ENCODE data around the gene BMP10.

Gene BMP10

DNA sequence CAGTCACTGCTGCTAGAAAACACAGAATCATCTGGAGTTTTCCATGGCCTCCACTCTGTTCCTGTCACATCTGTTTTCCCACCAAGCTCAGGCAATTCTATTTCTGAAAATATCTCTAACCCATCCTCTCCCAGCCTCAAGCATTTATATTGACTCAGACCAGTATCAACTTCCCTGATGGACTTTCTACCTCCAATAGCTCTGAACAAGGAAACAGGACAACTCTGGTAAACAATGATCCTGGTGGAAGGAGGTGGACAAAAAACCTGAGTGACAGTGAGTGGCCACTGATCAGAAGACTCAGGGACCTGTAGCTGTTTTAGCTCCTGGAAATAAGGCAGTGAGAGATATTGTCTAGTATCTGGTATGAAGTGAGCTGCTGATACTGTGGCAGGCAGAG is 23.4 kb downstream of the BMP10 start:
- no peak for DNase-seq

DNA sequence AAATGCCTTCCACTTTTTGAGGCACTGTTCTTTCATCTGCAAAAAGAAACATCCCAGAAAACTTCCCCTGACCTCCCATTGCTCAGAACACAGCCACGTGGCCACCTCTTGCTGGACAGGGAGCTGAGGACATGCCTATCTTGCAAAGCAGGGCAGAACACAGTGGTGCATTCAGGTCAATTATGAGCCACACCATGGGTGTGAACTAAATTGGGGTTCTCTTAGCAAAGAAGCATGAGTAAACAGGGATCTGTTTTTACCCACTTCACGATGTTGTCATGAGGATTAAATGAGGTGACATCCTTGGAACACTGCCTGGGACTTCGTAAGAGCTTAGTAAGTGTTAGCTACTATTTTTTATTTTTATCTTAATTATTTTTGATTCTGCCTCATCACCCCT is 25.1 kb downstream of the BMP10 start:
- no peak for DNase-seq

DNA sequence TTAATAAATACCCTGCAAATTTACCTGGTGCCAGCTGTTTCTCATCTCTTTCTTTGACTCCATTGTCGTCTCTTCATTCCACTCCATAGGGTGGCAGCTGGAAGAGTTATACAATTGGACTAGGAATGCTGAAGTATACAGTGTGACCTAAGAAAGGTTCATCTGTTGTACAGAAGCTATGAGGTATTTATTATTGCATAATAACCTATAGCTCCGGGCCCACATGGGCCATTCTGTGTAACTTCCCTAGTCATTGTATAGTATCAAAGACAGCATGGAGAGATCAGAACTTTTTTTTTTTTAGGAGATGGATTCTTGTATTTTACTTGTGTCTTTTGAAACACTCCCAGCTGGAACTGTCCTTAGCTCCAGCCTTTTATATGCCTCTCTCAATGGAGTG is 26.2 kb downstream of the BMP10 start:
- DNase-seq: no peak

DNA sequence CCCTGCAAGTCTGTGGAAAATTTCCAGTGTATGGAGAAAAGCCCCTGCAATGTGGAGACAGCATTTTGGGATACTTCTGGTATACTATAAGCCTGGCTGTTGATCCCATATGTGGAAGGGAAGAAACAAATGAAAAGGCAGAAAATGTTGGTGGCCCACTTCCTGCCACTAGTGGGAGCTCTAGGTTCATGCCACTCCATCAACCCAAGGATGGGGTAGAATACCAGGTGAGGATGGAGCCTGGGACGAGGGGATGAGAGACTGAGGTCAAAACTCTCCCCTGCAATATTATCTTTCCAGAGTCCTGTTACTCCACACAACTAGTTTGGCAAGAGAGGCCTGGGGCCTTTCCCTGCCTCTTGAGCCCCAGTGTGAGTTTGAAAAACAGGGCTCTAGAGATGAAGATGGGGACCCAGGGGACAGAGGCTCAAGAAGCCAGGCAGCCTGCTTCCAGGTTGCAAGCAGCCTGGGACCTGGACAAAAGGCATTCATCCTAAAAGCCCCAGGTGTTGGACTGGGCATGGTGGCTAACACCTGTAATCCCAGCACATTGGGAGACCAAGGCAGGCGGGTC is 31.9 kb downstream of the BMP10 start:
- peak; percentile 9 for DNase-seq

DNA sequence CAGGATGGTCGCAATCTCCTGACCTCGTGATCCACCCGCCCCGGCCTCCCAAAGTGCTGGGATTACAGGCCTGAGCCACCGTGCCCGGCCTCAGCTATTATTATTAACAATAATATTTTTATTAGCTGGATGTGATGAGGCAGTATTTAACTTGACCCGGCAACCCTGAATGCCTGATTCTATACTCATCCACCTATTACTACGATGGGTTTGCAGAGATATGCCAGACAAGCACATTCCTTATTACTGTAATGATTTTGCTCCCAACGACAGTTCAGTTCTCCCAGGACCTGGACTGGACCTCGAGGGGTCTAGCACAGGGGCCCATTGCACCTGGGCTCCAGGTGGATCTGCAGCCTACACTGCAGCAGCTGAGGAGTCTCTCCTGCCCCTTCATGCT is 32.6 kb downstream of the BMP10 start:
- no peak for DNase-seq

DNA sequence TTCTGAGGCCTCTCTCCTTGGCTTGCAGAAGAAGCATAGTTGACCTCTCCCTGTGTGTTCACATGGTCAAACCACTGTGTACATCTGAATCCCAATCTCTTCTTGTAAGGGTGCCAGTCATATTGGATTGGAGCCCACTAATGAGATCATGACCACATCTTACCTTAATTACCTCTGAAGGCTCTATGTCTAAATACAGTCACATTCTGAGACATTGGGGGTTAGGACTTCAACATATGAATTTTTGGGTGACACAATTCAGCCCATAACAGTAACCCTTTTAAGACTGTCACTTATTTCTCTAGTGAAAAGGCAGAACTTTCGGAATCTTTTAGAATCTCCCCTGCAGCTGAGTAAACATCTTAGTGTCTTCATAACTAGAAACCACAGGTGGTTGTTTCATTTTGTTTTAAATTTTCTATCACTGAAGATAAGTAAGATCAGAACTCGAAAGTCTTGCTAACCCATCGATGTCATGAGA is 33.3 kb downstream of the BMP10 start:
- no peak for DNase-seq

DNA sequence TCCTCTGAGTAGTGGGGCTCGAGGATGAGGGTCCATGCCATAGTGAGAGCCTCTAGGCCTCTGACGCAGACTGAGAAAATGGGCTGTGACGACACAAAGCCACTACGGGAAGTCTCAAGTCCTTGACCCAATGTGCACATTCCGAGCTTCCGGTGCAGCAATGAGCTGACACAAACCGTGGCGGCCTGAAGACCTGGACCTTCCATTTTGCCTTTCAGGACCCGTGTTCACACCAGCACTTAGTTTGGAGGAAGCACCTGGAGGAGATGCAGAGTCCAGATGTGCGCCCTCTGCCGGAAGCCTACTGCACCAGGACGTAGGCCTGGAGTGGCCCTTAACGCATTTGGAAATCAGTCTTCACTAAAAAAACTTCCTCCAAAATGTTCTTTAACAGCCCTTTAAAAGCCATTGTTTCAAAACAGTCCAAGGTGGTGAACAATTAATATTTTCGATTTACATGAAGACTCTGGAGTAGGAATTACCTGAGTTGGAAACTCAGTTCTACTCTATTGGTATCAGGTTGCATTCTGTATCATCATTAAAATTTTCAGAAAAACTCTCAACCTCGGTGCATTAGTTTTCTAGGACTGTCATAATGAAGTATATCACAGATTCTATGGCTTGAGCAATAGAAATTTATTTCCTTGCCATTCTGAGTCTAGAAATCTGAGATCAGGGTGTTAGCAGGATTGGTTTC is 33.9 kb downstream of the BMP10 start:
- peak; percentile 55 for DNase-seq

DNA sequence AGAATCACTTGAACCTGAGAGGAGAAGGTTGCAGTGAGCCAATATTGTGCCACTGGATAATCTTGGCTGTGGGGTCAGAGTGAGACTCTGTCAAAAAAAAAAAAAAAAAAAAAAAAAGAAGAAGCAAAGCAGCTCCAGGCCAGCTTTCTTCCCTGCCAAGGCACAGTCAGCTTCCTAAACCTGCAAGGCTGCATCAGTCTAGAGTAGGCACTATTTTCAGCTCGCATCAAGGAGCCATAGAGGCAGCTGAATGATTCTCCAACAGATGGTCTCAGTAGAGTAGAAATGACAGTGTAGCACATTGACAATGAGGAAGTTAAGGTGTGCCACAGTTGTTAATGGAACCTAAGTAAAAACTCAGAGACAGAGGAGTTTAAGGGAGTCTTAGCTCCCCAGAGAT is 35.6 kb downstream of the BMP10 start:
- no peak for DNase-seq

DNA sequence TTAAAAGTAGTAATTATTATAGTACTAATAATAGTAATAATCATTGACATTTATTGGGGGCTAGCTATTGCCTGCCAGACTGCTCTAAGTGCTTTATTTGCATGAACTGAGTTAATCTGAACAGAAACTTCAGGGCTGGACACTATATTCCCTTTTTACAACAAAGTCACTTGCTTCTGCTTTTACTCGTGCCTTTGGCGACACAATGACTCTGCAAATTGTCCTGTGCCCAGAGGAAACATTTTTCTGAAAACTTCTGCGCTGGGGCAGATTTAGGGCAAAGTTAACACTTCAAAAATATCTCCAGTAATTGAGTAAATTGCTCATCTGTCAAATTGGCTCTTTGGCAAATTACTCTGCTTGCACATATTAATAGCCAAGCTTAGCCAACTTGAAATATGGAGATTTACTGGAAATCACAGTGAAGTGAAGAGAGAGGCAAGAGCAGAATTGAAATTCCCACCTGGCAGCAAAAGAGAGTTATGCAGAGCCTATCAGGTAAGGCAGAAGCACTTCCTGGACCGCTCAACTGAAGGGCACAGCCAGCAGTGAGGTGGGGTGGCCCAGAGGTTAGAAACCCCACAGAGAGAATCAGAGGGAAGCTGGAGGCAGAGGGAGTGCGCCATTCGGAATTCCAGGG is 36.3 kb downstream of the BMP10 start:
- DNase-seq: no peak

DNA sequence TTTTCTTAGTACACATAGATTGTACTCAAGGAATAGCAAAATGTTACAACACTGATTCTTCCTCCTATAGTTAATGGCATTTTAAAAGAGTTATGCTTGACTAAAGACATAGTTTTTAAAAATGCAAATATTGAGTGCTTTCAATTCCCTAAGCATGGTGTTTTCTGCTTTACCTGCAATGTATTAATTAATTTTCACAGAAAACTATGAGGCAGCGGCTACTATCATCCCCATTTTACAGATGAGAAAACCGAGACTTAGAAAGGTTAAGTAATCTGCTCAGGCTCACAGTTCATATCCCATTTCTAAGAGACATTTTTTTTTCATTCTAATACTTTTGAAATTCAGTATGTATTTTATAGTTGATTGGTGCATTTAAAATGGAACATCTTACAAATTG is 38.0 kb downstream of the BMP10 start:
- DNase-seq: no peak

DNA sequence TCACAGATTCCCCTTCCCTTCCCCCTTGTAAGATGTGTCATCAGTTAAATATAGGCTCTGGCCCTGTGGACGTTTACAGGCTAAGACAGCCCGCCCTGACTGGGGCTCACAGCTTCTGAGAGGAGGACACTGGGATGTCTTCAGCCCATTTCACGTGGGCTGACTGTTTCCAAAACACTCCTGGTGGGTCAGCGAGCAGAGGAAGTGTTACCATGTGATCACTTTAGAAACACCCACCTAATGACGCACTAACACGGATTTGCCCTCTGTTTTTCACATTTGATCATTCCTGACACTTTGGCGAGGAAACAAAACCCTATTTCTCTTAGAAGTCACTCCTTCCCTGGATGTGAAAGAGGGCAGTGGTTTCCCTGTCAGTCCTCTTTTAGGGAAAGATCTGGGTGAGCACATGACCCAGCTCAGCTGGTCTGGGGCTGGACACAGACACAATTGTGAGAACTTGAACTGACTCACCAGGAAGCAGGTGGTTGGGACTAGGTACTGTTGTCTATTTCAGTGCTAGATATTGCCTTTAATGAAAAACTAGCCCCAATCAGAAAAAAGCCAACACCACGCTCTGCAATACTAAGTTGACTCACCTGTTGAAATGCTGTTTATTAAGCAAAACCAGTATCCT is 38.8 kb downstream of the BMP10 start:
- peak; percentile 24 for DNase-seq

DNA sequence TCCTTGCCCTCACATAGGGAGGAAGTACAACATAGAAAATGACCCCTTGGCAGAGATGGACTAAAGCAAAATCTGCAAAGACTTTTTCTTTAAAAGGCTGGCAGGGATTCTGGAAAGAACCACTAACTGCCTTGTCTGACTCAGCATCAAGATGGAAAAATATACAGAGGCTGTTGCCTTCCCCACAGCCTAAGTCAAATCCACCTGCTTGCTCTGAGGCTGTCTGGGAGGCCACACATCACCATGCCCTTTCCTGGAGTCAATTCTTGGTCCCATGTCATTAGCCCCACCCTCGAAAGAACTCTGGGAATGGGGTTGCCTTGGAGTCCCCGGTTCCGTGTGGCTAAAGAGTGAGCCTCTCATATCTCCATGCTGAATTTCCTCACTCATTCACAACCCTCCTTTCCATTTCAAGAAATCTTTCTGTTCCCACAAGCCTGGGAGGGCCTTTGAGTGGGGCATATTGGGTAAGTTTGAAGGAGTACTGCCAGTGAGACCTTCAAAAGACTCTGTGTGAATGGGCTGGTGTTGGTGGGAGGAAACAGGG is 39.4 kb downstream of the BMP10 start:
- DNase-seq: no peak

DNA sequence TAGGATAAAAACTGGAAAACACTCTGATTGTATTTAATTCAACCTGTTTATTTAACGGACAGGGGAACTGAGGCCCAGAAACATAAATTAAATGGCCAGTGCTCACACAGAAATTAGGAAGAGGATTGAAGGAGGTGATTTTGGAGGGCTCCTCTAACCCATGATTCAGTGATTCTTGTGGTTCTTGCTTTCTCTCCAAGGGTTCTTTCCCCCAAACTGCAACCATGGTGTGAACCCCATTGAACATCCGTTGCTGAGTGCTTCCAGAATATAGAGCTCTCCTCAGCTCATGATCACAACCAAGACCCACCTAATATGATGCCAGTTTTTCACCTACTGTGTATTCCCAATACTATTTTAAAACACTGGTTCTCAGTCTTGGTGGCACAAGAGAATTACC is 41.4 kb downstream of the BMP10 start:
- no peak for DNase-seq

DNA sequence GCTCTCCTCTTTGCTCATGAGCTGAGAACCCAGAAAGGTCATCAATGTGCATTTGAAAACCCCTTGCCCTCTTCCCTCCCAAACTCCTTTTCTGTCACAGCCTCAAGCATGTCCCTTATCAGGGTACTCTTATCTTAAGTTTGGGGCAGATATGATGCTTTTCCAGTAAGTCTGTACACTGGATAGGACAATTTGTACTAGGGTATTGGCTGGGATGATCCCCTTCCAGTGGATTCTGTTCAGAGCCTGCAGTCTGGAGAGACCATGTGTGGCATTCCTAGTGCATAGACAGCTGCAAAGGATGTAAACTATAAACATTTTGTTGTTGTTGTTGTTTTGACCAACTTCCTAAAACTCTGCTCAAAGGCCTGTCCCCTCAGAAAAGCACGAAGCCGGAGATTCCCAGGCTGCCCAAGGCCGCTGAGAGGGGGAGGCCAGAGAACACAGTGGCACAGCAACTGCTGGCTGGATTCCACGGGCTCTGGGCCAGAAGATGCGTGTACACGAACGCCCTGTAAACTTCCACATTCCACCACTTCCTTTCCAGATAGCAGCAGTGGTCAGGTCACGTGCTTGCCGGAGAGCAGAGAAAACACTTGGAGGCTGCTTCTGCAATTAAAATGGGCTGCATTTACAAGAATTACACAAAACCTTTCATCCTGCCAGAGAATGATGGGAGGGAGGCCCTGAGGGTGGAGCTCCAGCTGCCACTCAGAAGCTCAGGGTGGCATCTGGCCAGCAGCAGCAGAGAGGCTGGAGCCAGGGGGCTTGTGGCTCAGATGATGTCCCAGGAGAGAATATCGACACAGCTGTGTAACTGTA is 42.1 kb downstream of the BMP10 start:
- peak; percentile 30 for DNase-seq

DNA sequence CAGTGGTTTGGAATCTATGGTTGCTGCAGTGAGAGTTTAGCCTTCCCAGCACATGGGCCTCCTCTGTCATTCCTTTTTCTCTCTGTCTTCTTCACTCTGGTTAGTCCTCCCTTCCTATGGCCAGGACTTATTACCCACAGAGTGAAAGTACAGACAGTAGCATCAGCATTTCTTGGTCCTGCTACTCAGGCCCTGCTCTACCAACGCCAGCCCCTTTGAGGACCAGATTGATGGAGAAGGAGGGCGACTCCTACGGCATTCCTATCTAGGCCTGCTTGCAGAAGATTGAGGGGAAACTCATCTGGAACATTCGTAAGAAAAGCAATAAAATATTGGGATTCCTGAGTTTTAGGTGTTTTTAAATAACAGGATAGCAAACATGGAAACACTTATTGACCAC is 43.5 kb downstream of the BMP10 start:
- no peak for DNase-seq

DNA sequence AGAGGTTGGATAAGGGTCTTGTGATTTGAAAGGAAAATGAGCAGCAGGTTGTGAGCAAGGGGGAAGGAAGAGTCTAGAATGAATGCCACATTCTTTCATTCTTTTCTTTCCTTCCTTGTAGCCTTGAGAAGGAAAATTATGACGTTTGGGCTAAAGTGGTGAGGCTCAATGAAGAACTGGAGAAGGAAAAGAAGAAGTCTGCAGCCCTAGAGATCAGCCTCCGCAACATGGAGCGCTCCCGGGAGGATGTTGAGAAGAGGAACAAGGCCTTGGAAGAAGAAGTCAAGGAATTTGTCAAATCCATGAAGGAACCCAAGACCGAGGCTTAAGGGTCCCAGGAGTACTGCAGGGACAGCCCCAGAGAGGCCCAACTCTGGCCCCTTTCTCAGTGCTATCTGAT is 45.3 kb downstream of the BMP10 start:
- DNase-seq: no peak

DNA sequence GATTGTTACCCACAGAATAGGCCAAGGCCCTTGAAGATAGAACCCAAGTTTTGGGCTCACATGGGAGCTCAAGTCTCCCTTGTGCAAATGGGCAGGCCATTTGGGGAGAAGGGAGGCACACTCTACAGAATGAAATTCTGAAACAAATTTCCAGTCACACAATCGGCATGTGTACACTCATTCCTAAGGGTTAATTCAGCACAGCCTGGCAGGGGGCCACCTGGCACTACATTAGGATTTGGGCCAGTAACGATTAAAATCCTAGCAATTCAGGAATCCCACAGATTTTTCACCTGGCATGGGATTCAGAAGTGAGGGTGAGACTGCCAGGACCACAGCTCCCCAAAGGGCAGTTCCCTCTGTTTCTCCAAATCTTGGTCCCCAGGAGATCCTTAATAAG is 46.4 kb downstream of the BMP10 start:
- no peak for DNase-seq

DNA sequence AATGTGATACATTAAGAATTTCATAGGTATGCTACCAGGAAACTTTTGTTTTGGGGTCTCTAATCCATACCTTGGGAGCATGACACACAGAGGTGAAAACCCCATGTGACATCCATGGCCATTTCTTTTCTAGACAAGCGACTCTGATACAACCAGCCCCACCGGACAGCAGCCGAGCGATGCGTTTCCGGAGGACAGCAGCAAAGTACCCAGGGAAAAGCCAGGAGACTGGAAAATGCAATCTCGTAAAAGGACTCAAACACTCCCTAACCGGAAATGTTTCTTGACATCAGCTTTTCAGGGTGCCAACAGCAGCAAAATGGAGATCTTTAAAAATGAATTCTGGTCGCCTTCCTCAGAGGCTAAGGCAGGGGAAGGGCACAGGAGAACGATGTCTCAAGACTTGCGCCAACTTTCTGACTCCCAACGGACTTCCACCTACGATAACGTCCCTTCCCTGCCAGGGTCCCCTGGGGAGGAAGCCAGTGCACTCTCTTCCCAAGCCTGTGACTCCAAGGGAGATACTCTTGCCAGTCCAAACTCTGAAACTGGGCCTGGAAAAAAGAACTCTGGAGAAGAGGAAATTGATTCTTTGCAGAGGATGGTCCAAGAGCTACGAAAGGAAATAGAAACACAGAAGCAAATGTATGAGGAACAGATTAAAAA is 48.9 kb downstream of the BMP10 start:
- DNase-seq: no peak

DNA sequence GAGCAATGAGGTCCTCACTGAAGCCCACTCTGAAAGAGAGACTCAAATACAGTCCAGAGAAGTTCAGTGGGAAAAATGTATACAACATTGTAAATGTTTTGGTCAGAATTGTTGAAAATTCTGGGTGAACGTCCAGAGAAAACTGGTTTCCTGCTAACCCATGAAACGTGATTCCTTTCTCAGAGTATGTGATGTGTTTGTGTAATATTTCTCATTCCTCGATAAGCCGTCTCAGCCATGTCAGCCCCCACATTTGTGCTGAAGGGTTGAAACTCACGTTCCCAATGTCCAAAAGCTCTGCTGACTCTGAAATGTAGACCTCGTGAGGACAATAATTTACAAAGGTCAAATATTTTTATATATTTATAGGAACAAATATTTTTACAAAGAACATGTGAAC is 51.6 kb downstream of the BMP10 start:
- DNase-seq: no peak

DNA sequence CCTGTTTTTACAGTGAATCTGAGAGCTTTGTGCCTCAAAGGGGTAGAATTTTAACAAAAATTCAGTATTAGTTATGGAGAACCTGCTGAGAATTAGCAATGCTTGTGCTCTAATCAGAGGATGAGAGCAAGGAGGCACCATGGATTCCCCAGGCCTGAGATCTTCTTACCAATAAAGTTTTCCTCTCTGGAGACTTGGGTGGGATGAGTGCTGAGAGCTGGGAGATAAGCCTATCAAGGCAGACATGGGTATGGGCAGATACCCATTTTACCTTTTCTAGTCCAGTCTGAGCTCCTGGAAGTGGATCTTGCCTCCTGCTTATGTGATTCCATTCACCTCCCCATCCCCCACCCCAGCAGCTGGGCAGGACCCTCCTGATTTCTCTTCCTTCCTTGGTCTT is 53.9 kb downstream of the BMP10 start:
- no peak for DNase-seq

Data from activated T-cell treated with anti-CD3 and anti-CD28 coated beads for 4 hours (primary cell).